ENCODE measurements around the gene TRMT1. TPM values are rescaled to one million over a fixed set of nuclear protein-coding genes. Genes with fewer than 3 reads are reported as not detected.
A peak's percentile ranks its signal among the peaks of the same experiment; 100 is the strongest.

TRMT1 gene
- total RNA-seq, 1 donor from 2014 or later: 28.0 TPM

- intact Hi-C loops (cut with DNase I): no loop called here
- Histone ChIP-seq H3K9me3 (no peaks in the 10 kb centered on the region), H3K4me3 (peak overlapping the region; percentile 40 to 44), H3K4me1 (peaks cover 67% of the 10 kb centered on the region), H3K27me3 (no peaks in the 10 kb centered on the region), H3K36me3 (no peaks in the 10 kb centered on the region), H3K27ac (peak overlapping the region; percentile 97)
- no peak for DNase-seq (ENCODE audit: extremely low spot score in 2 of 2)
- TF ChIP-seq, protein P1, sequence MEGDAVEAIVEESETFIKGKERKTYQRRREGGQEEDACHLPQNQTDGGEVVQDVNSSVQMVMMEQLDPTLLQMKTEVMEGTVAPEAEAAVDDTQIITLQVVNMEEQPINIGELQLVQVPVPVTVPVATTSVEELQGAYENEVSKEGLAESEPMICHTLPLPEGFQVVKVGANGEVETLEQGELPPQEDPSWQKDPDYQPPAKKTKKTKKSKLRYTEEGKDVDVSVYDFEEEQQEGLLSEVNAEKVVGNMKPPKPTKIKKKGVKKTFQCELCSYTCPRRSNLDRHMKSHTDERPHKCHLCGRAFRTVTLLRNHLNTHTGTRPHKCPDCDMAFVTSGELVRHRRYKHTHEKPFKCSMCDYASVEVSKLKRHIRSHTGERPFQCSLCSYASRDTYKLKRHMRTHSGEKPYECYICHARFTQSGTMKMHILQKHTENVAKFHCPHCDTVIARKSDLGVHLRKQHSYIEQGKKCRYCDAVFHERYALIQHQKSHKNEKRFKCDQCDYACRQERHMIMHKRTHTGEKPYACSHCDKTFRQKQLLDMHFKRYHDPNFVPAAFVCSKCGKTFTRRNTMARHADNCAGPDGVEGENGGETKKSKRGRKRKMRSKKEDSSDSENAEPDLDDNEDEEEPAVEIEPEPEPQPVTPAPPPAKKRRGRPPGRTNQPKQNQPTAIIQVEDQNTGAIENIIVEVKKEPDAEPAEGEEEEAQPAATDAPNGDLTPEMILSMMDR (IDR thresholded peaks at IDR 0.05): no peak
- TF ChIP-seq POLR2A (IDR thresholded peaks at IDR 0.05) (peak in 1 of 2 donors; percentile 32), POLR2AphosphoS5 (IDR thresholded peaks at IDR 0.05; ENCODE audit: insufficient read depth in 1 of 2, low read depth in 1 of 2) (peak in 1 of 2 donors; percentile 56)
These were observed 47.2 kb upstream of the TRMT1 start for GRCh38 chr19:13163609-13164342.

GRCh38 chr19:13162724-13163608 is 46.4 kb upstream of the TRMT1 start:
- Histone ChIP-seq H3K27ac (peak overlapping the region; percentile 97), H3K27me3 (no peaks in the 10 kb centered on the region), H3K4me1 (peaks cover 60% of the 10 kb centered on the region), H3K9me3 (no peaks in the 10 kb centered on the region), H3K4me3 (peak overlapping the region; percentile 40 to 44), H3K36me3 (no peaks in the 10 kb centered on the region)
- intact Hi-C loops (cut with DNase I): no loop called here
- TF ChIP-seq POLR2A (IDR thresholded peaks at IDR 0.05): peak in 1 of 2 donors; percentile 38
- TF ChIP-seq, protein P1 (IDR thresholded peaks at IDR 0.05): no peak
- peak; percentile 83 to 95 for TF ChIP-seq POLR2AphosphoS5 (IDR thresholded peaks at IDR 0.05; ENCODE audit: insufficient read depth in 1 of 2, low read depth in 1 of 2)
- peak in 1 of 2 donors; percentile 100 for DNase-seq (ENCODE audit: extremely low spot score in 2 of 2)

DNA sequence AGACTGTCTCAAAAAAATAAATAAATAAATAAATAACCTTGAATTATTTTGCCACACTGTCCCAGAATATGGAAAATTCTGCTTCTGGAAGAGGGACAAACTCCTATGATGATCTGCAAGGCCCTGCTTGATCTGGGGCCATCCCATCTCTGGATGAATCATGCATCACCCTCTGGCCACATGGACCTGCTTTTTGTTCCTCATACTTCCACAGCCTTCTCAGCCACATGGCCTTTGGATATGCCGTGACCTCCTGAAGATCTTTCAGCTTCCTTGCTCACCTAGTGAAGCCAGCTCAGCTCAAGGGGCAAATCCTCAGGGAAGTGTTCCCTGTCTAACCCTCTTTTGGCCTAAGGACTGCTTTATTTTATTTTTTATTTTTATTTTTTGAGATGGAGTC is 44.0 kb upstream of the TRMT1 start:
- Histone ChIP-seq H3K36me3 (no peaks in the 10 kb centered on the region), H3K4me1 (peaks cover 46% of the 10 kb centered on the region), H3K9me3 (no peaks in the 10 kb centered on the region), H3K27ac (no peak overlapping the region), H3K27me3 (no peaks in the 10 kb centered on the region), H3K4me3 (no peak overlapping the region)
- intact Hi-C loops (cut with DNase I): no loop called here
- TF ChIP-seq POLR2AphosphoS5 (IDR thresholded peaks at IDR 0.05; ENCODE audit: insufficient read depth in 1 of 2, low read depth in 1 of 2) (no peak), POLR2A (IDR thresholded peaks at IDR 0.05) (no peak)
- TF ChIP-seq, protein P1 (IDR thresholded peaks at IDR 0.05): no peak
- DNase-seq (ENCODE audit: extremely low spot score in 2 of 2): no peak

- TF ChIP-seq, protein P1 (IDR thresholded peaks at IDR 0.05): no peak
- TF ChIP-seq POLR2AphosphoS5 (IDR thresholded peaks at IDR 0.05; ENCODE audit: insufficient read depth in 1 of 2, low read depth in 1 of 2) (no peak), POLR2A (IDR thresholded peaks at IDR 0.05) (no peak)
- intact Hi-C loops (cut with DNase I): loop anchor here (10.0 kb wide), 1 partner anchor 685 kb away; no protein-coding TSS in a partner anchor
- Histone ChIP-seq H3K9me3 (no peaks in the 10 kb centered on the region), H3K36me3 (no peaks in the 10 kb centered on the region), H3K4me1 (peaks cover 46% of the 10 kb centered on the region), H3K27ac (no peak overlapping the region), H3K27me3 (no peaks in the 10 kb centered on the region), H3K4me3 (no peak overlapping the region)
- DNase-seq (ENCODE audit: extremely low spot score in 2 of 2): no peak
These were observed 43.2 kb upstream of the TRMT1 start for GRCh38 chr19:13159713-13160112.
